GM19324 (cell line): ENCODE data around the gene SIGLEC1.

Experiments used
- ATAC-seq: cut with Tn5 transposase; IDR thresholded peaks from one replicate; pipeline ENCODE4 v1.9.1; 2021; ENCODE audit warnings: mild to moderate bottlenecking, moderate library complexity; ENCODE audit not compliant: unreplicated experiment, low FRiP score

SIGLEC1 gene

DNA sequence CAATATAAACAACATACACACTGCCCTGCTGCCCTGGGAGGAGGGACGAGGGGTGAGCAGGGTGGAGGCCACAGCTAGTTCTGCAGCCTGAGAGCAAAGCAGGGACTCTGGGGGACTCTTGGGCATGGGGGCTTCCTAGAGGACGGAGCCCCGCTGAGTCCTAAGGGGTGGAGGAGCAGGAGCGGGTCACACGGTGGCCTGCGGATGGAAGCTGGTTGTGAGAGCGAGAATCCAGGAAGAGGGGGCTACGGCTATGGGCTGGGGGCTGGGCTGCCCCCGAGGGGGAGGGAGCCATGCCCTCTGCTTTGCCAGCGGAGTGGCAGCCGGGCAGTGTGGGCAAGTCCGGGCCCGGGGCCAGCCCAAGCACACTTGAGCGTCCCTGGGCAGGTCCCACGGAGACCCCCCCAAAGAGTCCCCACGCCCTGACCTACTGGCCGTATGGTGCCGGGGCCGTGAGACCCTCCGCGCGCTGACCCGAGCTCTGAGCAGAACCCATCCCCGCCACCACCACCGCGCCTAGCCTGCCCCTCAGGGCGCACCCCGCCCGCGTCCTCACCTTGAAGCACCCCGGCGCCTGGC, 31.0 kb downstream of the SIGLEC1 start:
- ATAC-seq, result no peak

DNA sequence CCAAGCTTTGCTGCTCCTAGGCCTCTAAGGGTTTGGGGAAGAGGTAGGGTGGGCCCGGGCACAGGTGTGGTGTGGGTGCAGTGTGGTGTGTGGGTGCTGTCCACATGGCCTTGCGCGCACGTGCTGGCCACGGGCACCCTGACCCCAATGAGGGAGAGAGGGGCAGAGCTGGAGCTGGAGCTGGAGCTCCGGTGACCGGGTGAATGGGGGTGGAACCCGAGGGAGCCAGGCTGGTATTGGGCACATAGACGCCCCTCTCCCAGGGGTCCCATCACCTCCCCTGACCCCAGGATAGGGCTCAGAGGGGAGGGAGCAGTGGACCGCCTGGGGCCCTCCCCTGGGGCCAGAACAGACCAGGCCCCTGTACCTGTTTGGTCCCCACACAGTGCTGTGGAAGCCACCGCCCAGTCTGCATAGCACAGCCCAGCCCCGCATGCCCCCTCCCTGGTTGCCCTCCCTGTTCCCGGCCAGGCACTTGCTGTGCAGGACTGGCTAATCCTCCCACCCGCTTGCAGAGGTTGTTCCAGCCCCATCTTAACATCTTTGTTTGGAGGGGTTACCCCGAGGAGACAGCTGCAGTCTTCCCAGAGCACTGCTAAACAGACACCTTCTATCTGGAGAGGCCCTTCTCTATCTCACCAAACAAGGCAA, 31.6 kb downstream of the SIGLEC1 start:
- no peak for ATAC-seq

DNA sequence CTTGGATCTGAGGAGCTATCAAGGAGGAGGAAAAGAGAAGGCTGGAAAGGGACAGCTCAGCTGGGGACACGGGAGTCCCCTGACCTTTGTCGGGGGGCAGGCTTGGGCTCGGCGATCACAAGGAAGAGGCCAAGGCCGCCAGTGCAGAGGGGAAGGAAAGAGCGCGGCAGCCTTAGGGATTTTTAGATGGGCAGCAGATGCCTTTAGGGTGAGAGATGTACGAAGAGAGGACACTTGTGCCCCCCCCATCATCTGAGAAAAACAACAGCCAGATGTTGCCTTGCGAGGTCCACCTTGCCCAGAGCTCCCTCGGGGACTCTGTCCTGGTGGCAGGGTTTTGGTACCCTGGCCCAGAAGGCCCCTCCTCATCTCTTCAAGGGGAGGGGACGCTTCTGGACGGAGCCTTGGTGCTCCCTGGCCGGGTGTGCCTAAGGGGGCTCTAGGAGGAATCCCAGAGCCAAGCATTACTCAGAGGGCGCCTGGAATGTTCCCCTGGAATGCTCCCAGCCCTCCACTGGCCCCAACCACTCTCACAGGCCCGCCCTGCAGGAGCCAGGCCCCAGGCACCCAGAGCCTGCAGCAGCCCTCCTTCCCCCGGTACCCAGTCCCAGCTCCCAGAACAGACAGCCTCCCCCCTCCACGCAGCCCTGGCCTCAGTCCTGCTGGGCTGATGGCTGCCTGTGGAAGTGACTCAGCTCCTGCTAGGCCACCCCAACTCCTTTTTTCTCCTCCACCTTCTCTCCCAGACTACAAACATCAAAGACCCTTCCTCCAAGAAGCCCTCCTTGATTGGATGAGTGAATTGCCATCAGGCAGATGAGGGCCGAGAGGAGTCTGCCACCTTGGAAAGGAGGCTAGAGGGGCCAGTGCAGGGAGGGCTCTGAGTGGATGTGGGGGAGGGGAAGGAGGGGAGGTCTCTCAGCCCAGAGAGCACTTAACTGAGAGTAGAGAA, 32.4 kb downstream of the SIGLEC1 start:
- no peak for ATAC-seq

DNA sequence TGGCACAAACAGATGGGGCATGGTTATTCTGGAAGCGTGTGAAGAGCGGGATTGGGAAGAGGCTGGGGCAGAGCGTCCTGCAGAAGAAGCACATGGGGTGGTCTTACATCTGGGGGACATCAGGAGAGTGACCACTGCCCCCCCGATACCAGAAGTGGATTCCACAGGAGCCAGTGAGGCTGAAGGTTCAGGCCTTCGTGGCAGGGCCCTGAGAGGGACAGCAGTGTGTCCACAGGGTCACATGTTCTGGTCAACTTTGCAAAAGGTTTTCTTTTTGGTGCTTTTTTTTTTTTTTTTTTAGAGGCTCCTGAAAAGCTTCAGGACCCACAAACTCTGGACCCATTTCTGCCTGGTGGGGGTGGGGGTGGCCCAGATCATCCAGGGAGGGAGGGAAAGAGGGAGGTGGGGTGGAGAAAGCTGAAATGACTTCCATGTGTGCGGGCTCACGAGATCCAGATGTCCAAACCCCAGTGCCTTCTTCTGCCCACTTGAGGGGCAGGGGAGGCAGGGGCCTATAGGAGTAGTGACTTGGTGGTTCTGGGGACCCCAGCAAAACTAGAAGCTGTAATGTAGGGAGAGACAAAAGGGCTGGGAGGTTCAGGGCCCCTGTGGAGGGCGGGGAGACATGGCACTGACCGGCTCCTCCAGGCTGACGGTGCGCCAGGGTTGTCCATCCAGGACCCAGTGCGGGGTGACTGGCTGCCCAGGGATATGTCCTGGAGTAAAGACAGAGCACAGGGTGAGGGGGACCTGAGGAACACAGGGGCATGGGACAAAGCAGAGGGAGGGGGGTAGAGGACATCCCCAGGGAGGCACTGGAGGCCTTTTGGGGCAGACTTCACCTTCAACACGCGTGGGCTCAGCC, 33.3 kb downstream of the SIGLEC1 start:
- ATAC-seq, result no peak

DNA sequence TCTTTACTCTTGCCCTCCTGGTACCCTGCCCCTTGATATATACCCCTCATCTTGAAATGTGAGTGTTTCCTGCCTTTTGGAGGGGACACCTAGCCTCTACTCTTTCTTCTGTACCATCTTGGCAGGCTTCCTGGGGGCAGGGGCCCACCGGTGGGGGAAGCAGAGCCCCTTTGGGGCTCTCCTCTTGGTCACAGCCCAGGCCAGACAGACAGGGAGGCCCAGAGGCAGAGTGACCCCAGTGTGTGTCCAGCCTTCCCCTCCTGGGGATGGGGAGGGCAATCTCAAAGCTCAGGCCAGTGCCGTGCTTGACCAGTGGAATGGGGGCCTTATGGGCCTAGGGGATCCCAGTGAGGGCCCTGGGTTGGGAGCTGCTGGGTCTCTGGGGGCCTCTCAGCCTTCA, 34.2 kb downstream of the SIGLEC1 start:
- no peak for ATAC-seq

DNA sequence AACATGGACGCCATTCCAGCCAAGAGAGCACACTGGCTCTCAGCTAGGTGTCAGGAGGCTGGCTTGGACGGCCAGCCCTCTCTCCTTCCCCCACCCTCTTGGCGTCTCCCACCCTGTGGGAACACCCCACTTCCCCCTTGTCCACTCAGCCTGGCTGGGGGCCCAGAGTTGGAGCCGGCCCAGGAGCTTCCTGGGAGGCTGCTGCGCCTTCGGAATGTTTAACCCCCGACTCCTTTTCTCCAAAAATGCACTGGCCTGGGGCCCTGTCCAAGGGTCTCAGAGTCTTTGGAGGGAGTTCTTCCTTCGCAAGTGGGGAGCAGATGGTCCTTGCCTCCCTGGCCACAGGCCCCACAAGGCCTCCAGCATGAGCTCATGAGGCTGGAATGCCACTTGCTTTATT, 34.7 kb downstream of the SIGLEC1 start:
- no peak for ATAC-seq

DNA sequence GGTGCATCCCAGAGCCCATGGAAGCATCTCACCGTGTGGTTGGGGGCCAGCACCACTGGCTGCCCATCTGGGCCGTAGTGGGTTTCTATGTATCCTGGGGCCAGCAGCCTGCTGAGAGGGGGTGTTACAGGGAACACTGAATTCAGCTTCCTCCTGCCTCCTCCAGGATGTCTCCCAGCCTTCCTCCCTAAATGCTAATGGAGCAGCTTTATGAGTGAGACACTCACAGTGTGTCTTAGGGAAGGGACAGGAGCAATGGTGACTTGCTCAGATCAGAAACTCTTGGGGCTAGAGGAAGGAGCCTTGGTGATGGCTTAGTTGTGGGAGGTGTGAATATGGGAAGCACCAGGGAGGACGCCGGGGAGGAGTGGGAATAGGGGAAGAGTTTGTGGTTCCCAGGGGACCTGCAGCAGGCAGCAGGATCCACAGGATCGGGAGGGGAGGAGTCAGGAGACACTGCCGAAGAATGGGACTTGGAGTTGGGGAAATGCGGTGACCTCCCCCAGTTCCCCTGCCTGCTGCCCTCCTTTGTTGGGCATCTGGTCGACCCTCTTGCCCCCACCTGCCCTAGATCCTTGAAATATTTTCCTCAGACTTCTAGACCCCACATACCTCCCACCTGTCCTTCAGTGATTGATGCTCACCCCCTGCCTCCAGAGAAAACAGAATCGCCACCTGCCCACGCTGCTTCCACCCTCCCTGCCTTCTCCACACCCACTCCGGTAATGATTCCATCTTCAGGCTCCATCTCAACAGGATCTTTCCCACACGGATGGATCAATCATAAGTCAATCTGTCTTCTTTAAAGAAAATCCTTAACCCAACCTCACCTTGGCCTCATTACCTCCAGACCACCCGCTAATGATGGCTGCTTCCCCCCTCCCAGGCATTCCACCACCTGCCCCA, 37.2 kb downstream of the SIGLEC1 start:
- ATAC-seq, result no peak

DNA sequence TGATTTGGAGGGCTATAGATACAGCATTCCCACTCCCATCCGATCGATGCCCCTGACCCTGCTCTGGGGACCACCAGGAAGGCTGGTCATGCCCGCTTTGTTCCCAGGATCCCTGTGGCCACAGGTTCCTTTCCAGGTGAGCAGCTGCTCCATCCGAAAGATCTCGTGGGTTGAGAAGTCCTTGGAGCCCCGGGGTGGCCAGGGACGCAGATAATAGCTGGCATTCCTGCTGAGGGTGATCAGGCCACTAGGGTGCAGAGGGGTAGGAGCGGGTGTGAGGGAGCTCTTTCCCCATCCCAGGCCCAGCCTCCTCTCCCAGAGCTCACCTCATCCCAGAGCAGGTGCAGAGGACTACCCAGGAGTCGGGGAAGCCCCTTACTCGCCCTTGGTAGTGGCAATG, 38.0 kb downstream of the SIGLEC1 start:
- no peak for ATAC-seq

DNA sequence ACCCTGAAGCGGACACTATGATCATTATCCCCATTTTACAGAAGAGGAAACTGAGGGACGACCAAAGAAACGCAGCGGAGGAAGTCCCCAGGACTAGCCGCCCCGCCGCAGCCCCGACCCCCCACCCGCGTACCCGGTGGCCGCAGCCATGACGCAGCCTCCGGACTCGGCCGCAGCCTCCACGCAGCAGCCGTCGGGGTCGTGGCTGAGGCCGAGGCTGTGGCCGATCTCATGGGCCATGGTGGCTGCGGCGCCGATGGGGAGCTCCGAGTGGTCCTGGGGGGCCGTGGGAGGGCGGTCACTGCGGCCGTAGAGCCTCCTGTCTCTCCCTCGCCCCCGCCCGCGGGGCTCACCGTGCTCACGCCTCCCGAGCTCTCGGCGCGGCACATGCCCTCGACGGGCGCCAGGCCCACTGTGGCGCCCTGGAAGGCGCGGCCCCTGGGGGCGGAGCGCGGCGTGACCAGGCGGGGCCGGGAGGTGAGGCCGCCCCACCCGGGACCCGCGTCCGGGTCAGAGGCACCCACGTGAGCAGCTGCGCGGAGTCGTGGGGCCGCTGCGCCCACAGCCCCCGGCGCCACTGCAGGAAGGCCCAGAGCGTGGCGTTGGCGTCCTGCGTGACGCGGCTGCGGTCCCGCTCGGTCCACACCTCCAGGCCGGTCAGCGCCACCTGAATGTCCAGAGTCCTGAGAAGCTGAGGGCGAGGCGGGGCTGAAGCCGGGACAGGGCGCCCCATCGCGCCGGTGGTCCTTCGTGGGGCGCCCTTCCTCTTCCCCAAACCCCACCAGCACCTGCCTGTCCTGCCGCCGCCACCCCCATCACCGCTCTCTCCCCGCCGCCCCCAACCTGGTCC, 39.0 kb downstream of the SIGLEC1 start:
- ATAC-seq, result no peak

DNA sequence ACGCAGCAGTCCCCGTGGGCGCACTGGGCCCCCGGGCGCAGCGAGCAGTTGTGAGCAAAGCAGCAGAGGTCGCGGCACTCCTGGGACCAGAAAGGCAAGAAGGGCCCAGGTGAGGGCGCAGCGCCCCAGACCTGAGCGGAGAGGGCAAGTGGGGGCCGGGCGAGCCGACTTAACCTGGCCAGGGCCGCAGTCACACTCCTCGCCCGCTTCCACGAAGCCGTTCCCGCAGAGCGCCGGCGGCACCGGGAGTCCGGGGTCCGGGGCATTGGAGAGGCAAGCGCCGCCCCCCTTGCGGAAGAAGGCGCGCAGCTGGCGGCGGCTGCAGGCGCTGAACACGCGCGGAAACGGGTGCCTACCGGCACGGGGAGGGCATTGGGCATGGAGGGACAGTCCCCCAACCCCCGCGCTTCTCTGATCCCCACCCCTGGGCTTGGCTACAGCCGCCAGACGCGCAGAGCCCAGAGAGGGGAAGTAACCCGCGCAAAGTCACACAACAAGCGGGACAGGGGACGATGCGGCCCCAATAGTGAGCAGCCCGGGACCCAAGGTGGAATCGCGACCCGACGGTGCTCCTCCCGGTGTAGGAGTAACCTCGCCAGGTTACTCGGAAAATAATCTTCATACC, 39.7 kb downstream of the SIGLEC1 start:
- ATAC-seq, result no peak

DNA sequence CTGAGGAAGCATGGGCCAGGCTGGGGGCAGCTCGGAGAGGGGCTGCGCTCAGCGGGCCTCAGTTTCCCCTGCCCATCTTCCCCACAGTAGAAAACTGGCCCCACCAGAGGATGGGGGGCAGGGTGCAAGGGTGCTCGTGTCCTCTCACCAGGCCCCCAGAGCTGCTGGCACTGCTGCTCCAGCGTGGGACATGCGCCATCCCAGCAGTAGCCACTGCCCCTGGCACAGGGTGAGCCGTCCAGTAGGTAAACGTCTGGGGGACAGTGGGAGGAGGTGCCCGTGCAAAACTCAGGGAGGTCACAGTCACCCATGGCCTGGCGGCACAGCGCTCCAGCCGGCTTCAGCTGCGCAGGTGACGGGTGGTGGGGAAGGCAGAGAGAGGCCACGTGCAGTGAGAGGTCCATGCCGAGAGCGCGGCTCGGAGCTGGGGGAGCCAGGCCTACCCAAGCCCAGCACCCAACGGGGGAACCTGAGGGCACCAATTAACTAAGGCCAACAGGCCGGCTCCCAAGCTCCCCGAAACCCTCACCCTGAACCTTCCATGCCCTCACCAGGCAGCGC, 40.3 kb downstream of the SIGLEC1 start:
- no peak for ATAC-seq

DNA sequence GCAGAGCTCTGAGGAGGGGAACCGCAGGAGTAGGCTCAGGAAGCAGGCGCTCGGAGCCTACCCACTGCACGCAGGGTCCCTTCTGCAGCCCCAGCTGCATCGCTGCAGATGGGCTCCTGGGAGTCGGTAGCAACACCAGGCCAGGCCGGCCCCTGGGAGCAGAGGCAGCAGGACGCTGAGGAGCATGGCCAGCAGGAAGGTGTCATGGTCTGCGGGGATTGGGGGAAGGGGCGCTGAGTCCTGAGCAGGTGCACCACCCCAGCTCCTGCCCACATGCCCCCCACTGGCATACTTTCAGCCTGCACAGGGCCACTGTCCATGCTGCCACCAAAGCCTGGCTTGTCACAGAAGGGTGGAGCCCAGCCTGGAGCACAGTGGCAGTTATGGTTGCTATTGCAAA, 41.5 kb downstream of the SIGLEC1 start:
- ATAC-seq, result no peak

DNA sequence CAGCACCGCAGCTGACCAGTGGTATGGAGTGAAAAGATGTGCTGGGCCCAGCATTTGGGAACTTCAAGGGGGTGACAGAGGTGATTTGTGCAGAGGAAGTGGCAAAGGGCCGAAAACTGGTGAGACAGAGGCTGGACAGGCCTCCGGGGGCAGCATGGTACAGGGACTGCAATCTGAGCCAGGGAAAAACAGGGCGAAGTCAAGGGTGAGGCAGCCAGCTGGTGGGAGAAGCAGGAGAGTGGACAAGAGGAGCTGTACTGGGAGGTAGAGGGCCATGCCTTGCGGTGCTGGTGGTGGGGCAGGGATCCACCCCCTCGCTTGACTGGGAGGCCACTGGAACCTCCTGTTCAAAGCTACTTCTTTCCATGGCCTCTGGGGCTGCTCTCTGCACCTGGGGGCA, 41.9 kb downstream of the SIGLEC1 start:
- ATAC-seq, result no peak

DNA sequence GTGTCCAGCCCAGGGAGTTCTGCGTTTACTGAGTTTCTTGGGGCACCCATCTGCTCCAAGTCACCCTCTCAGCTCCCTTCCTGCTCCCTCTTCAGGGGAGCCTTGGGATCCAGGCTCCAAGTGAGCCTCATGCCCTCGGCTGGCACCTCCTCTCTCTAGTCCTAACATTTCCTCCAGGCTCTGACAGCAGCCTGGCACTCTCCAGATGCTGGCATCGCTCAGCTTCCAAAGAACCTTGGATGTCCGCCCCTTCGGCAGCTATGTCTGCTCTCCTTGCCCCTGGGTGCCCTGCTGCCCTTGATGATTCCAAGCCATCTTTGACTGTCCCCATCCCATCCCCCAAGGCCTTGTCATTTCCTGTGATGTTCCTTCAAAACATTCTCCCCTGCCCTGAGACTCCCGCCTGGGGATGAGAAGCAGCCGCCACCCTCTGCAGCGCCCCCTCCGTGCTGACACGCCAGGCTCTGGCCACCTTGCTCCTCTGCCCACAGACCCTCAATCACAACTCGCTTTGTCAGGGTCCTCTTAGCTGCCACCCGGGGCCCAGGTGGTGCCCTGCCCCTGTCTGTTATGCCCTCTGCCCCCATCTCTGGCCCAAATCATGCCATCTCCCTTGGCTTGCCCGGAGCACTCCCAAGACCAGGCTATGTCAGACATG, 42.6 kb downstream of the SIGLEC1 start:
- no peak for ATAC-seq

DNA sequence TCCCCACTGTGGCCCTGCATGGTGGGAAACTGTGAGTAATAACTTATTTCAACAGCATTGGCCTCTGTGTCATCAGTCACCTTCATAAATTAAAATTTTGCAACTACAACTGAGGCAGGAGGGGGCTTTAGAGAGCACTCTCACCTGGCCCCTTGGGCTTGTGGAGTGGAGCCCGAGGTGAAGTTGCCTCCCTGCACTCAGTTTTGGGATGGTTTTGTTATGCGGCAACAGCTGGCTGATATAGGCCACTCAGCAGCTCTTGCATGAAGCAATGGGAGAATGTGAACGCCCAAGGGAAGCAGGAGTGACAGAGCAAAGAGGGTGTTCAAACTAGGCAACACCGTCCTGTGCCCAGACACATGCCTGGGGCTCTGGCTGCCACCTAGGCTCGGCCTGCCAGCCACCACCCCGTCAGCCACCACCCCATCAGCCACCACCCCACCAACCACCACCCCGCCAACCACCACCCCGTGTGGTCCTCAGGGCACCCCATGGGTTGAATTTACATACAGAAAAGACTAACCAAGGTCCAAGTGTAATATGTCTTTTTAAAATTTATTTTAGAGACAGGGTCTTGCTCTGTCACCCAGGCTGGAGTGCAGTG, 44.9 kb downstream of the SIGLEC1 start:
- ATAC-seq, result no peak

DNA sequence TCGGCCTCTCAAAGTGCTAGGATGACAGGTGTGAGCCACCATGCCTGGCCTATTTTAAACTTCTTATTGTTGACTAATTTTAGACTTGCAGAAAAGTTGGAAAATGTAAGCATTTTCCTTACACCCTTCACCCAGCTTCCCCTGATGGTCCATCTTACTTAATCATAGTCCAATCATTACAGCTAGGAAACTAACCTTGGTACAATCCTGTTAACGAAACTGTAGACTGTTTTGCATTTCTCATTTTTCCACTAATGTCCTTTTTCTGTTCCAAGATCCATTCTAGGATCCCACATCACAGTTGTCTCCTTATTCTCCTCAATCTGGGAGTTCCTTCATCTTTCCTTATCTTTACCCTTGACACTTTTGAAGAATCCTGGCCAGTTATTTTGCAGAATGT, 48.5 kb downstream of the SIGLEC1 start:
- ATAC-seq, result no peak
